Sigmoid colon (tissue), 3 donors: ENCODE measurements around the gene WFIKKN2.

Experiments used
- POLR2A ChIP-seq, 2 donors: fragments of 450-650 bp; IDR thresholded peaks; one replicate each; pipeline ENCODE4 v1.6.1; 2016; ENCODE audit warnings: antibody characterized with exemption in 2 of 2, mild to moderate bottlenecking in 2 of 2, moderate library complexity in 2 of 2
- TF ChIP-seq, protein P1 (sequence below), 4 experiments: fragments of 450-650 bp in 3 of 4; fragments of 200-600 bp in 1 of 4; IDR thresholded peaks; one replicate each; pipeline ENCODE4 v1.5.1; 2016 to 2019; ENCODE audit warnings: antibody characterized with exemption in 4 of 4, mild to moderate bottlenecking in 3 of 4, moderate library complexity in 2 of 4

DNA sequence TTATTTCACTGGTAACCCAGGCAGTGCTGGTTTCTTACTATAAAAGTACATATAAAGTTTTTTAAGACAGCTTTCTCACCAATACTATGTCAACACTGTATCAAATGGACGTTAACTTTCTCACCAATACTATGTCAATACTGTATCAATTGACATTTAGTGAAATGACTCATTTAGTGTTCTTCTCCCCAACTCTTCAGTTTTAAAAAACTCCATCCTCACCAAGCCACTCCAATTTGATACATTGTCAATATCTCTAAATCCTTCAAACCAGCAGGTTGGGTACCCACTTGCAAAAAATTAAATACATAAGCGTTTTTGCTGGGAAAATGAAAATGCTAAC lies 25.9 kb downstream of the WFIKKN2 start:
- no peak for TF ChIP-seq POLR2A (IDR thresholded peaks at IDR 0.05)
- TF ChIP-seq, protein P1, sequence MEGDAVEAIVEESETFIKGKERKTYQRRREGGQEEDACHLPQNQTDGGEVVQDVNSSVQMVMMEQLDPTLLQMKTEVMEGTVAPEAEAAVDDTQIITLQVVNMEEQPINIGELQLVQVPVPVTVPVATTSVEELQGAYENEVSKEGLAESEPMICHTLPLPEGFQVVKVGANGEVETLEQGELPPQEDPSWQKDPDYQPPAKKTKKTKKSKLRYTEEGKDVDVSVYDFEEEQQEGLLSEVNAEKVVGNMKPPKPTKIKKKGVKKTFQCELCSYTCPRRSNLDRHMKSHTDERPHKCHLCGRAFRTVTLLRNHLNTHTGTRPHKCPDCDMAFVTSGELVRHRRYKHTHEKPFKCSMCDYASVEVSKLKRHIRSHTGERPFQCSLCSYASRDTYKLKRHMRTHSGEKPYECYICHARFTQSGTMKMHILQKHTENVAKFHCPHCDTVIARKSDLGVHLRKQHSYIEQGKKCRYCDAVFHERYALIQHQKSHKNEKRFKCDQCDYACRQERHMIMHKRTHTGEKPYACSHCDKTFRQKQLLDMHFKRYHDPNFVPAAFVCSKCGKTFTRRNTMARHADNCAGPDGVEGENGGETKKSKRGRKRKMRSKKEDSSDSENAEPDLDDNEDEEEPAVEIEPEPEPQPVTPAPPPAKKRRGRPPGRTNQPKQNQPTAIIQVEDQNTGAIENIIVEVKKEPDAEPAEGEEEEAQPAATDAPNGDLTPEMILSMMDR (IDR thresholded peaks at IDR 0.05): no peak
